SKM-1 treated with dmso at 0.1 percent for 144 hours (cell line): ENCODE data around the gene CDK1.

Source experiments
- DNase-seq: peaks from one replicate; lab custom pipeline; 2025; ENCODE audit not compliant: unreplicated experiment; lab: John Stamatoyannopoulos, UW

Gene CDK1

DNA sequence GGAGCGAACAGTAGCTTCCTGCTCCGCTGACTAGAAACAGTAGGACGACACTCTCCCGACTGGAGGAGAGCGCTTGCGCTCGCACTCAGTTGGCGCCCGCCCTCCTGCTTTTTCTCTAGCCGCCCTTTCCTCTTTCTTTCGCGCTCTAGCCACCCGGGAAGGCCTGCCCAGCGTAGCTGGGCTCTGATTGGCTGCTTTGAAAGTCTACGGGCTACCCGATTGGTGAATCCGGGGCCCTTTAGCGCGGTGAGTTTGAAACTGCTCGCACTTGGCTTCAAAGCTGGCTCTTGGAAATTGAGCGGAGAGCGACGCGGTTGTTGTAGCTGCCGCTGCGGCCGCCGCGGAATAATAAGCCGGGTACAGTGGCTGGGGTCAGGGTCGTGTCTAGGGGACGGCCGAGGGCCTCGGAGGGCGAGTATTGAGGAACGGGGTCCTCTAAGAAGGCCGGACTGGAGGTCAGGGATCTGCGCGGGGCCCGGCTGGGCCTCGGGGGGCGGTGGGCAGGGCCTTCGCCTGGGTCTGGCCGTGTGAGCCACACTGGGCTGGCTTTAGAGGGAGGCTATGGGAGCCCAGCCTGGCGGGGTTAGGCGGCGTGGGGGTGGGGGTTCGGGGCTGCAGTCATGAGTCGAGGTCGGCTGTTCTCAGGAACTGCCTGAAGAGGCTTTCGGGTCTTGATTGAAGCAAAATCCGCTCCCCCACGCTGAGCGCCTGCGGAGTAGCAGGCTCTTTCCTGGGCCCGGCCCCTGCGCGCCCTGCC, at the start of gene CDK1:
Gene CDK1, plus strand, starts transcription at position 265 of the 757 bp plus-strand sequence. CDS start 1,688 bp downstream, outside the sequence.
- peak; percentile 99 for DNase-seq

DNA sequence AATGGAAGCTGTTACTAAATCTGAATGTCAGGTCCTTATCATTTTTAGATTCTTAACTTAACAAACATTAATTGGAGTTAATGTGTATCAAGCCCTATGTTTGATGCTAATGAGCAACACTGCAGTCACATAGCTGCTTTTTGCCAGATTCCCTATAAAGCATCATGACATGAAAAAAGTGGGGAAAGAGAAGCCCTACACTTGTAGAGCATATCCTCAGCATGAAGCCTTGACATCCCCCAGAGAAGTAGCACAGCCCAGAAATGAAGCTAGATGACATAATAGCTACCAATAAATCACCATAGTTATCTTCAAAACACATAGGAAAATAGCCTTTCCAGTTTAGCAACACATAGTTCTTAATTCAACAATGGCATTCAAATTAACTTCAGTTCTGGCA, 49.2 kb upstream of the CDK1 start:
- no peak for DNase-seq

DNA sequence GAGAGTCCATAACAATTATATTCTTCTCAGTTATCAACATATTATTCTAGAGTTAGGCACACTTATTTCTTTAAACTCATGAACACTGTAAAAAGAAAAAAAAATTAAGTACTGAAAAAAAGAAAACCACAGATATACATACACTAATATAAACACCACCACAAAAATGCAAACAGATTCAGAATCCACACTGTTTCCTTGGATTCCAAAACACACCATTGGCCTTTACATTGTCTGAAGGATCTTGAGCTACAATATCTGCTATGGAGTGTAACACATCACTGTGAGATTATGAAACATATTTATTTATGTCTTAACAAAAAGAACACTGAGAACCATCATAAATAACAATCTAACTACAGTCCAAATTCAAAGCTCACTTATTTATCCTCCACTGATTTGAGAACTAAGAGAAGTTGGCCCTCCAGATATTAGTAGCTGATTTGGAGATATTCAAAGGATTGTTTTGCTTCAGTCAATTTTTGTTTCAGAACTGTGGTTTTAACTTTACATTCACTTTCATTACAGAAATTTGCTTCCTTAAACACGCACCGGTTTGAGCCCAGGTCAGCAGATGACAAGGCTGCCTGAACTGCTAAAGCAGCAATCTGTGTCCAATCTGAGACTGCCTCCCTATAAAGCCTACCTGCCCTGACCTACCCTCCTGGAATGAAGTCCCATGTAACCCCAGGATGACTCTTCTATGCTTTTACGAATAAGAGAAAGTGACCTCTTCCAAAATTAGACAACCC, 47.0 kb upstream of the CDK1 start:
- no peak for DNase-seq

DNA sequence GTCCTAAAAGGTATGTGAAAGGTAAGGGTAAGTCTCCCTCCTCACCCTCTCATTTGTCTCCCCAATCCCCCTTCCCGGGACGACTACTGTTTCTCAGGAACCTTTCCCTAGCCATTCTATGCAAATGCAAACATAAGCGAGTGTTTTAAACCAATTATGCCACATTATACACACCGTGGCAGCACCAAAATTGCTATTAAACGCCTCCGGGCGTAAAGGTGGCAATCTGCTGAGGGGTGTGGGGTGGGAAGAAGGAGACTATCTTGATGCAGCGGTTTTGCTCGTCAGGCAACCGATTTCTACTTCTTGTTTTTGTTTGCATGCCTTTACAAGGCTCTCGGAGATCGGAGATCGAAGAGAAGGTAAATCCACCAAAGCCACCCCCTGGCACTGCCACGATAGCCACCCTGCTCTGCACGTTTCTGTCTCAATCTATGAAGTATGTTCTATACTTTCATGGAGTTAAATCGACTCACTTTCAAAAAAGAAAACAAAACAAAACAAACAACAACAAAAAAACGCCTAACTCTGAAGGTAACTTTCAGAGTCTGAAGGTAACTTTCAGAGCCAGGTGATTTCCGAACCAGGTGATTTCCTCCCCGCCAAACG, 46.0 kb upstream of the CDK1 start:
- DNase-seq: no peak

GRCh38 chr10:60732807-60733516, 45.3 kb upstream of the CDK1 start:
- no peak for DNase-seq

DNA sequence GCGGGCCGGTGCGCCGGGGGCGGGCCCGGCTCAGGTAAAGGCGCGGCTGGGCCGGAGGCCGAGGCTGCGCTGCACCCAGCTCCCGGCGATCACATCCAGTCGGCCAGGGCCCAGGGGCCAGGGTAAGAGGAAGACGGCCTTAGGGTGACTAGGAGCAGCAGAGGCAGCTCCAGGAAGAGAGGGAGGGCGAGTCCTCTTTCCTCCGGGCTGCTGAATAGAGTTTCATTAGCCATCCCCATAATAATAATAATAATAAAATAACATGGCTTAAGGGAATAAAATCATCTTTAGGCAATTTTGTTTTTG, 44.8 kb upstream of the CDK1 start:
- DNase-seq: peak; percentile 18

GRCh38 chr10:60733826-60734225, 44.5 kb upstream of the CDK1 start:
- DNase-seq: no peak

GRCh38 chr10:60734226-60734625, 44.1 kb upstream of the CDK1 start:
- DNase-seq: no peak

- DNase-seq: no peak
Observed at GRCh38 chr10:60735244-60735643, 43.0 kb upstream of the CDK1 start.

GRCh38 chr10:60737242-60737641, 41.0 kb upstream of the CDK1 start:
- no peak for DNase-seq

- no peak for DNase-seq
Observed at GRCh38 chr10:60739558-60739957, 38.7 kb upstream of the CDK1 start.

- no peak for DNase-seq
Observed at GRCh38 chr10:60742512-60742911, 35.8 kb upstream of the CDK1 start.

DNA sequence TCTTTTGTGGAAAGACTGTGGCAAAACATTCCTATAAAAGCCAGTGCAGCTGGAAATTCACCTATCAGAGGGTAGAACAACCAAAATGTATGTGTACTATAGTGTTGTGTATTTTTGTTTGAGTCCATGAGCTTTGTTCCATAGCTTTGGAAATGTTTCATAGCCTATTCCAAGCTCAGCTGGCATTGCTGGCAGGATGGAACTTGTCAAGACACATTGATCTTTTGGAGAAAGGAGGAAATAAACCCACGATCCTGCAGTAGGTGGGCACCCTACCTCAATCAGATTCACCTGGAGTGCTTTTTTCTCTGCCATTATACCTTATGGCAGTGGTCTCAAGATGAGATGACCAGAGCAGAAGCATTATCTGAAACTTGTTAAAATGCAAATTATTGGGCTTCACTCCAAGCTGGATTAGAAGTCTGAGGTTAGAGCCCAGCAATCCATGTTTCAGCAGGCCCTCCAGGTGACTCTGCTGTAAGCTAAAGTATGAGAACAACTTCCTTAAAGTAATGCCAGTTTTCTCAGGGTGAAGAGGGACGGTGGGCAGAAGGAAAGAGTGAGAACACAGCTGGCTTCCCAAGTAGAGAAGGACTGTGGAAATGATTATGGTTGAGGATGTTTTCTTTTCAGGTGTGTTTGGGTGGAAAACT, 30.3 kb upstream of the CDK1 start:
- no peak for DNase-seq

DNA sequence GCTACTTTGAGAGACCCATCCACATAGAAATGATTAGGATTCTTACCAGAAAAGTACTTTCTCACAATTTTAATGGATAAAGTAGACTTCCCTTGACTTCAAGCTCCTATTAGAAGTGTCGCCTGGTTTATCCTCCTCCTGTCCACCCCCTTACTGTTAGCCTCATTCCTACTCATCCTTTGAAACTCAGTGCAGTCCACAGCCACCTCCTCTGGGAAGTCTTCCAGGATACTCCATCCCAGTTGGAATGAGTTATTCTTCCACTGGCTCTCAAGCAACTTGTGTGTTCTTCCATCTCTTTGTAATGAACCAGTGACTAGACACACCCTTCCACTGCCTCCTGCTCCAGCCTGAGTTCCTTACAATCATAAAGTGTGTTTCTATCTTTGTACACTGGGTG, 25.1 kb upstream of the CDK1 start:
- DNase-seq: no peak

DNA sequence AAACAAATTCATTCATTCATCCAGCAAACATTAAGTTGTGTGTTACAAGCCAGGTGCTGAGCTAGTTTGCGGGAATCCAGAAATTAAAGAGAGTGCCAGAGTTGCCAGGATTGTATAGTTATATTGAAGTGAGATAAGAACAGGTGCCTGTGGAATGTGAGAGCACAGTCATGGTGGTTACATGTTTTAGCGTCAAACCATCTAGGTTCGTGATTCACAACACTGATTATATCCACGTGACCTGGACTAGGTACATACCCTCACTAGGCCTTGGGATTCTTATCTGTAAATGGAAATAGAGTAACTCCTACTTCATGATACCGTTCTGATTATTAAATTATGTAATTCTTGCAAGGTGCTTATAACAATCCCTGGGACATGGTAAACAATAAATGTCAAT, 24.5 kb upstream of the CDK1 start:
- no peak for DNase-seq

GRCh38 chr10:60757420-60757895, 20.8 kb upstream of the CDK1 start:
- DNase-seq: no peak

DNA sequence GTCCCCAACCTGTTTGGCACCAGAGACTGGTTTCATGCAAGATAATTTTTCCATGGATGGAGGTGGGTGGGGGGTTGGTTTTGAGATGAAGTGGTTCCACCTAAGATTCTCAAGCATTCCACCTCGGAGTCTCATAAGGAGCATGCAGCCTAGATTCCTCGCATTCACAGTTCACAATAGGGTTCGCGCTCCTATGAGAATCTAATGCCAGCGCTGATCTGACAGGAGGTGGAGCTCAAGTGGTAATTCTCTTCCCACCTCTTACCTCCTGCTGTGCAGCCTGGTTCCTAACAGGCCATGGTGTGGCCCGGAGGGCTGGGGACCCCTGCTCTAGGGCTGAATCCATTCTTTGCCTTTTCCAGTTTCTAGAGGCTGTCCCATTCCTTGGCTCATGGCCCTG, 19.1 kb upstream of the CDK1 start:
- no peak for DNase-seq

- no peak for DNase-seq
Observed at GRCh38 chr10:60760711-60761210, 17.5 kb upstream of the CDK1 start.

- DNase-seq: no peak
Observed at GRCh38 chr10:60762554-60762953, 15.7 kb upstream of the CDK1 start.

GRCh38 chr10:60767424-60767823, 10.9 kb upstream of the CDK1 start:
- no peak for DNase-seq

DNA sequence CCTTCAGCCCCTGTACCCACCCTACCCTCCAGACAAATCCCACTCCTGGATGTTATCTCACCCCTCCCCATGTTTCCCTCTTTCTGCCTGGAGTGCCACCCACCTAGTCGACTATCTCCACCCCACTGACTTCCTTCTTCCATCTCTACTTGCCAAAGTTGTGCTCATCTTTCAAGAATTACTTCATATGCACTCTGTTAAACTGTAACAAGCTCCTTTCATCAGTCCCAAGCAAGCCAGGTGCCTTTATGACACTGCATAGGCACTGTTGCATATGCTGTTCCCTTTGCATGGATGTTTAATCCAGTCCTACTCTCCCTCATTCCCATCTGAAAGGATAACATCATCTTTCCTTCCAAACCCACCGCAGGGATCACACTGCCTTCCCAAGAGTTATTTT, 8.9 kb upstream of the CDK1 start:
- DNase-seq: no peak
